Stimulated activated naive CD4-positive, alpha-beta T cell treated with Interleukin-2 at 50 U/mL for 16 hours (primary cell): ENCODE results near the gene TOM1L1.

Experiments used
- DNase-seq: peaks from one replicate; lab custom pipeline; 2025; lab: John Stamatoyannopoulos, UW

TOM1L1 gene

DNA sequence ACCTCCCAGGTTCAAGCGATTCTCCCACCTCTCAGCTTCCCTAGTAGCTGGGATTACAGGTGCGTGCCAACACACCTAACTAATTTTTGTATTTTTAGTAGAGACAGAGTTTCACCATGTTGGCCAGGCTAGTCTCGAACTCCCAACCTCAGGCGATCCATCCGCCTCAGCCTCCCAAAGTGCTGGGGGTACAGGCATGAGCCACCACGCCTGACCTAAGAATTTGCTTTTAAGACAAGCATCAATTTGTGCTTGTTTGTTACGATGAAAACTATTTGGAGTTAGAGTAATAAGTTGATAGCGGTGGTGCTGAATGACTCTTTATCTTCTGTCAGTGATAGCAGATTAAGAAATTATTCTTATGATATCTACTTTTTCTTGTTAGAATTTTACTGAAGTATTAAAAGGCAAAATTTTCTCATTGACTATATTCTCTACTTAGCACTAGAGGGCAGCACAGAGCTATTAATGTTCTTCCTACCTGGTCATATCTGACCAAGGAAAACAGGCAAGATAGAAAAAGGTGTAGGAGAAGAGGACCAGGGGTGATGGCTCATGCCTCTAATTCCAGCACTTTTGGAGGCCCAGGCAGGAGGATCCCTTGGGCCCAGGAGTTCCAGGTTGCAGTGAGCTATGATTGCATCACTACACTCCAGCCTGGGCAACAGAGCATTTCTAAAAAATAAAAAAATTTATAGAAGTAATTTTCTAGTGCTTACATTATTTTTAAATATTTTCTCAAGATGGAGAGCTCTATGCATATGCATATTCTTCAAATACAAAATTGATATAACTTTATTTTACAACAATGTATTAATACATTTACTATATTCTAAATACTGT is 92.4 kb downstream of the TOM1L1 start:
- DNase-seq, result no peak

DNA sequence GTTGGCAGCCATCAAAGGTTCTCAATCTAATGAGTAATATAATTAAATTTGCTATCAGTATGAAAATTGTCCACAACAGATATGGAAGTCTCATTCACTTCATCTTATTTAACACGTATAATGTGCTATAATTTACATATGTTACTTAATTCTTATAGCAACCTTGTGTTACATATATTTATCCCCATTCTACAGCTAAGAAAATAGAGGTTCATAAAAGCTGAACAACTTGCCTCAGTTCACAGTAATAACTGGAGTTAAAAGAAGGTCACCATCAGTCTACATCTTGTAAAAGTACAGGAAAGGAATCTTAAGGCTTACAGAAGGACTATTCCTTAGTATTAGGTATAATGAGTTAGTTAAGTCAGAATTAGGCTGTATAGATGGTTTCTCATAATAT is 95.8 kb downstream of the TOM1L1 start:
- DNase-seq, result no peak

DNA sequence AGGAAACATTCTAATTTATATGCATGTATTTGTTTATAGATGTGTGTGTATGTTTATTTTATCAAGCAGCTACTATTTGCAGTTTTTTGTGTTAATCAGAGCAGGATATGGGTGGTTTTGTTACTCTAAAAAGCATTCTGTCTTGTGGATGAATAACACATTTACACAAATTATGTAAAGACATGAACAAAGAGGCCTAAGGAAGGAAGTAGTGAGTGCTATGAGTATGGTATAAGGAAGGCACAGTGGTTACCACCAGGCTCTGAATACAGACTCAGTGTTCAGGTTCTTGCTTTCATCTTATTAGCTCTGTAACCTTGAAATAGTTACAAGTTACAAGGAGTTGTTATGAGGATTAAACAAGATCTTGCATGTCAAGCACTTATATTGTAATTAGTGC is 101.8 kb downstream of the TOM1L1 start:
- DNase-seq, result no peak

DNA sequence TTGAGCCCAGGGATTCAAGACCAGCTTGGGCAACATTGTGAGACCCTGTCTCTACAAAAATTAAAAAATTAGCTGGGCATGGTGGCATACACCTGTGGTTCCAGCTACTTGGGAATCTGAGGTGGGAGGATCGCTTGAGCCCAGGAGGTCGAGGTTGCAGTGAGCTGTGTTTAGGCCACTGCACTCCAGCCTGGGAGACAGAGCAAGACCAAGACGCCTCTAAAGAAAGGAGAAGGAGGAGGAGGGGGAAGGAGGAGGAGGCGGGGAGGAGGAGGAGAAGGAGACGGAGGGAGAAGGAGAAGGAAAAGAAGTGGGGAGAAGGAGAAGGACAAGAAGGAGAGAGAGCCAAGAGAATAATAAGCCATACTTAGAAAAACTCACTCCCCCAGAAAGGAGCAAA is 103.8 kb downstream of the TOM1L1 start:
- no peak for DNase-seq

DNA sequence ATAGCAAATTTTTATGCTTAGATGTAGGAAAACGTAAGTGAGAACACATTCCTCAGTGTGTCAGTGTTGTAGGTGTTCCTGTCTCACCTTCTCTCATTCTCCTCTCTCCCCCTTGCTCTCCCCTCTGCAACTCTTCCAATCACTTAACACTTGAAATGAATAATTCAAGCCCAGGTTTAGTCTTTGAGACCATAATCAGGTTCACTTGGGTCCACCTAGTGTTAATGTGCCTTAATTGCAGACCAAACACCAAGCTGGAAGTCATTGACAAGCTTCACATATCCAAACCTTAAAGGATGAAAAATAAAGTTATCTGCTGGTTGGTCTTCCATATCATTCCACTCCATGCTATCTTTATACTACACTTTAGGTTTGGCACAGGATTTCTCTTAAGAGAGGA is 104.9 kb downstream of the TOM1L1 start:
- no peak for DNase-seq
